Body of pancreas (tissue), 4 donors: ENCODE results near the gene LCT.

ENCODE experiments used
- CTCF ChIP-seq, 7 experiments: fragments of 450-650 bp in 4 of 7; fragments of 200-600 bp in 3 of 7; sonication (generic) in 3 of 7; IDR thresholded peaks; one replicate each; pipeline ENCODE4 v1.5.1; 2016 to 2019; ENCODE audit warnings: antibody characterized with exemption in 7 of 7
- POLR2A ChIP-seq, 3 donors: fragments of 450-650 bp; IDR thresholded peaks; one replicate each; pipeline ENCODE4 v1.6.1; 2016; ENCODE audit warnings: antibody characterized with exemption in 3 of 3, mild to moderate bottlenecking in 2 of 3

- TF ChIP-seq POLR2A (IDR thresholded peaks at IDR 0.05) (no peak), CTCF (IDR thresholded peaks at IDR 0.05) (no peak)
Observed at GRCh38 chr2:135817951-135818350, 19.0 kb downstream of the LCT start.
